Skeletal muscle cell (primary cell): ENCODE measurements around the gene DIRAS1.

Experiments
- DNase-seq: peaks from one replicate; pipeline ENCODE4 v3.0.0-alpha.2; 2010; ENCODE audit warnings: low read depth
- H3K4me3 ChIP-seq: 2 replicates; pipeline ENCODE4 v1.5.1; 2011; ENCODE audit warnings: low read depth, mild to moderate bottlenecking, control low read depth, low read length, moderate library complexity

The DIRAS1 gene

GRCh38 chr19:2756921-2757881 is 36.0 kb upstream of the DIRAS1 start:
- no peak overlapping the region for H3K4me3 ChIP-seq
- DNase-seq = no peak

GRCh38 chr19:2756477-2756876 is 35.3 kb upstream of the DIRAS1 start:
- no peak overlapping the region for H3K4me3 ChIP-seq
- no peak for DNase-seq

- DNase-seq = no peak
- H3K4me3 ChIP-seq = no peak overlapping the region
Observed at GRCh38 chr19:2755811-2756210, 34.6 kb upstream of the DIRAS1 start.

- DNase-seq = no peak
- no peak overlapping the region for H3K4me3 ChIP-seq
Observed at GRCh38 chr19:2755448-2755705, 34.2 kb upstream of the DIRAS1 start.

GRCh38 chr19:2754659-2755447 is 33.7 kb upstream of the DIRAS1 start:
- DNase-seq = no peak
- no peak overlapping the region for H3K4me3 ChIP-seq

GRCh38 chr19:2751438-2751830 is 30.3 kb upstream of the DIRAS1 start:
- no peak overlapping the region for H3K4me3 ChIP-seq
- no peak for DNase-seq

- no peak overlapping the region for H3K4me3 ChIP-seq
- no peak for DNase-seq
Observed at GRCh38 chr19:2750808-2751437, 29.8 kb upstream of the DIRAS1 start.

- no peak overlapping the region for H3K4me3 ChIP-seq
- no peak for DNase-seq
Observed at GRCh38 chr19:2747349-2747748, 26.2 kb upstream of the DIRAS1 start.

- no peak overlapping the region for H3K4me3 ChIP-seq
- DNase-seq = no peak
Observed at GRCh38 chr19:2744113-2744512, 22.9 kb upstream of the DIRAS1 start.

GRCh38 chr19:2743099-2743498 is 21.9 kb upstream of the DIRAS1 start:
- DNase-seq = no peak
- H3K4me3 ChIP-seq = no peak overlapping the region

GRCh38 chr19:2740314-2740656 is 19.1 kb upstream of the DIRAS1 start:
- no peak for DNase-seq

GRCh38 chr19:2739602-2740313 is 18.6 kb upstream of the DIRAS1 start, which contains the start of gene SLC39A3:
TSS of gene SLC39A3 (minus strand) at chr19:2740017. CDS start at chr19:2737257, 2,760 bp downstream.
- peak; percentile 94 for DNase-seq
- H3K4me3 ChIP-seq = peak within 1 kb of the TSS; percentile 83

More at GRCh38 chr19:2740314-2740656, 19.1 kb upstream of the DIRAS1 start:
- H3K4me3 ChIP-seq = no peak overlapping the region

- DNase-seq = no peak
- H3K4me3 ChIP-seq = no peak overlapping the region
Observed at GRCh38 chr19:2736550-2737190, 15.5 kb upstream of the DIRAS1 start.

- H3K4me3 ChIP-seq = no peak overlapping the region
Observed at GRCh38 chr19:2735374-2735773, 14.2 kb upstream of the DIRAS1 start.

GRCh38 chr19:2734589-2735288 is 13.6 kb upstream of the DIRAS1 start:
- H3K4me3 ChIP-seq = no peak overlapping the region
- no peak for DNase-seq

More at GRCh38 chr19:2735374-2735773, 14.2 kb upstream of the DIRAS1 start:
- no peak for DNase-seq

GRCh38 chr19:2733930-2734588 is 12.9 kb upstream of the DIRAS1 start:
- DNase-seq = no peak
- no peak overlapping the region for H3K4me3 ChIP-seq

GRCh38 chr19:2732883-2733282 is 11.7 kb upstream of the DIRAS1 start:
- DNase-seq = no peak
- H3K4me3 ChIP-seq = no peak overlapping the region

GRCh38 chr19:2732157-2732725 is 11.1 kb upstream of the DIRAS1 start:
- no peak overlapping the region for H3K4me3 ChIP-seq
- no peak for DNase-seq
